Measurements from ENCODE around the gene FKBP5.
"Not testable (repeated sequence)": the region's sequence is repeated elsewhere in the genome, so short reads cannot be mapped to it uniquely, and the experiment has no call there.

FKBP5 gene

DNA sequence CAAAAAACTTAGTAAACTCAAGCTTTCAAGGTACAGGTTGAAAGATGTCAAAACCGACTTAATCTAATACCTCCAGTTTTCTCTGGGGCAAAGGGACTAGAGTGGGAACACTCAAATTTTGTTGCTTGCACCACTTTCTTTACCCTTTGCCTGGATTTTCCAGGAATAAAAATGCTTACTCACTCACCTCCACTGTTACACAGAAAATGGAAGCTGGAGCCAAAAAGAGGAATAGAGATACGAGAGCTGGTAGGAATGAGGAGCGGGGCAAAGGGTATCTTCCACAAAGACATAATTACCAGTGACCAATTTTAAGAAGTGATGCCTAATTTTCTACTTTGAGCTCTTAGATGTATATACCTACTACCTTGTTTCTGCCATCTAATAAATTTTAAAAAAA lies 96.5 kb downstream of the FKBP5 start:
- Mint-ChIP-seq H3K4me1 (peaks cover 77% of the 10 kb centered on the region), H3K9me3 (no peaks in the 10 kb centered on the region), H3K27ac (no peak overlapping the region), H3K27me3 (no peaks in the 10 kb centered on the region), H3K4me3 (no peak overlapping the region), H3K36me3 (ENCODE audit: low read depth) (peaks cover 60% of the 10 kb centered on the region)
- ATAC-seq (no peak), DNase-seq (no peak)

DNA sequence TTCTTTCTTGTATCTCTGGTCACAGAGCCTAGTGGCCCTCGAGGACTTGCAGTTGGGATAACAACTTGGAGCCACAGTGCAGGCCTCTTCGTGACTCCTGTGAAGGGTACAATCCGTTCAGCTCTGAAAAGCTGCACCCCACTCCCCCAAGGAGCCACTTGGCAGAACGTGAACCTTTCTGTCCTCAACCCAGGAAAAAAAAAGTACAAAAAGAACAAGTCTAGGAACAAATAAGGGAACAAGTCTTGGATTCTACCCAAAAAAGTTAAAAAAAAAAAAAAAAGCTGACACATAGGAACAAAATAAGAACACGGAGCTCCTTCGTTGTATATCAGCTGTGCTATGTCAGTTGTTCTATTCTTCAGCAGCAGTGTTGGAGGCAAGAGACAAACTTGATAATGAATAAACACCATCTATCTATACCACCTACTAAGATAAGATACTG lies 98.1 kb downstream of the FKBP5 start:
- peaks cover 61% of the 10 kb centered on the region for H3K36me3 Mint-ChIP-seq (ENCODE audit: low read depth)
- peaks cover 77% of the 10 kb centered on the region for H3K4me1 Mint-ChIP-seq
- H3K27ac Mint-ChIP-seq = no peak overlapping the region
- ATAC-seq (no peak), DNase-seq (no peak)
- no peak overlapping the region for H3K4me3 Mint-ChIP-seq
- H3K27me3 Mint-ChIP-seq = no peaks in the 10 kb centered on the region
- H3K9me3 Mint-ChIP-seq = no peaks in the 10 kb centered on the region

DNA sequence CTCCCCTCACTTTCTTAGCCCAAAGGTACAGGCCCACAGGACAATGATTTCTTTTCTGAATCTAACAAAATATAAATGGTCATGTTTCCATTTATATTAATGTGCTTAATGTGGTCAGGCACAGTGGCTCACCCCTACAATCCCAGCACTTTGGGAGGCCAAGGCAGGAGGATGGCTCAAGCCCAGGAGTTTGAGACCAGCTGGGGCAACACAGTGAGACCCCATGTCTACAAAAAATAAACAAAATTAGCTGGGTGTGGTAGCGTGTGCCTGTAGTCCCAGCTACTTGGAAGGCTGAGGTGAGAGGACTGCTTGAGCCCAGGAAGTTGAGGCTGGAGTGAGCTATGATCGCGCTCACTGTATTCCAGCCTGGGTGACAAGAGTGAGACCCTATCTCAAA lies 98.8 kb downstream of the FKBP5 start:
- no peaks in the 10 kb centered on the region for H3K9me3 Mint-ChIP-seq
- H3K36me3 Mint-ChIP-seq (ENCODE audit: low read depth) = peaks cover 60% of the 10 kb centered on the region
- H3K4me1 Mint-ChIP-seq = peaks cover 71% of the 10 kb centered on the region
- no peak overlapping the region for H3K27ac Mint-ChIP-seq
- ATAC-seq = no peak
- H3K27me3 Mint-ChIP-seq = no peaks in the 10 kb centered on the region
- H3K4me3 Mint-ChIP-seq = no peak overlapping the region
- no peak for DNase-seq

DNA sequence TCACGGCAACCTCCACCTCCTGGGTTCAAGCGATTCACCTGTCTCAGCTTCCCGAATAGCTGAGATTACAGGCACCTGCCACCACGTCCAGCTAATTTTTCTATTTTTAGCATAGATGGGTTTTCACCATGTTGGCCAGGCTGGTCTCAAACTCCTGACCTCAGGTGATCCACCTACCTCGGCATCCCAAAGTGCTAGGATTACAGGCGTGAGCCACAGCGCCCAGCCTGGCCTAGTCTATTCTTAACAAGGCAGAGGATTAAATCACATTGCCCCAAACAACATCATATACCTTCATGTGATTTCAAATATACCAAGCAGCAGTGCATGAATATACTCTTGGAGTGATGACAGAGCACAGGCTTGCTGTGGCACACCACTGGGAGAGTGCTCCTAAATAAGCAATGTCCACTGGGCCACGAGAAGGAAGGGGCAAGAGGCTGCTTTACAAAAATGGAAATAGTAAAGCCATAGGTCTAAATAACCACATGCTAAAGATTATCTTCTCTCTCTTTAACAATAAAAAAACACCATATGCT lies 99.4 kb downstream of the FKBP5 start:
- Mint-ChIP-seq H3K4me1 (peaks cover 68% of the 10 kb centered on the region), H3K27ac (no peak overlapping the region)
- DNase-seq = no peak

DNA sequence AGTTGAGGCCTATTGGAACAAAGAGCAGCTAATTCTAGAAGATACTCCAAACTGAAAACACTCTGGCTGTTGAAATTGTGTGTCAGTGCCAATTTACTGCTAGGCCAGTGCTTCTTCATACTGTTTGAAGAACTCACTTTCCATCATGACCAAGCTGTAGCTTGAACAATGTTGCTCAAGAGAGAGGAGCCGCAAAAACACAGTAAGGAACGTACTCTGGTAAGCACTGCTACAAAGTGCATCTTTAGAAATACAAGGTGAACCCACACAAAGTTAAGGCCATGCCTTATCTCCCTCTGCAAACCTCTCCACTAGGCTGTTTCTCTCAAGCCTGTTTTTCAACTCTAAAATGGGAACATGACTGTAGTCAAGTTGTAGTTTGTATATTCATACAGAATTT lies 101.5 kb downstream of the FKBP5 start:
- peaks cover 58% of the 10 kb centered on the region for H3K4me1 Mint-ChIP-seq
- H3K27me3 Mint-ChIP-seq = no peaks in the 10 kb centered on the region
- no peaks in the 10 kb centered on the region for H3K9me3 Mint-ChIP-seq
- no peak for DNase-seq
- no peak overlapping the region for H3K4me3 Mint-ChIP-seq
- peaks cover 45% of the 10 kb centered on the region for H3K36me3 Mint-ChIP-seq (ENCODE audit: low read depth)
- peak overlapping the region; percentile 5 for H3K27ac Mint-ChIP-seq
- ATAC-seq = no peak

More for the DNA sequence above, 99.4 kb downstream of the FKBP5 start:
- ATAC-seq = no peak
- no peak overlapping the region for H3K4me3 Mint-ChIP-seq
- H3K36me3 Mint-ChIP-seq (ENCODE audit: low read depth) = peaks cover 54% of the 10 kb centered on the region
- H3K9me3 Mint-ChIP-seq = no peaks in the 10 kb centered on the region
- H3K27me3 Mint-ChIP-seq = no peaks in the 10 kb centered on the region

DNA sequence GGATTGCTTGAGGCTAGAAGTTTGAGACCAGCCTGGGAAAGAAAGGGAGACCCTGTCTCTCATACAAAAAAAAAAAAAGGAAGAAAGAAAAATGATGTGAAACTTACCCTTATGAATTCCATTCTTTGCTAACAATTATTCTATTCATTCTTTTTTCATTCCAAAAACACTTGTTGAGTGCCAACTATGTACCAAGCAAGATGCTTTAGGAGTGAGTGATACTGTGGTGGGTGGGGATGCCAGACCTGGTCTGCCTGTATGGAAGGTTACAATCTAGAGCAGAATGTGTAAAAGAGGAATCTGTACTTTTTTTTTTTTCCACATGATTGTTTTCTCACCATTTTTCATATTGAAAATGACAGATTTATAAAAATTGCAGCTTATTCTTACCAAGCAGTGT lies 102.2 kb downstream of the FKBP5 start:
- no peaks in the 10 kb centered on the region for H3K27me3 Mint-ChIP-seq
- H3K4me3 Mint-ChIP-seq = no peak overlapping the region
- no peaks in the 10 kb centered on the region for H3K9me3 Mint-ChIP-seq
- ATAC-seq (no peak), DNase-seq (no peak)
- H3K27ac Mint-ChIP-seq = peak overlapping the region; percentile 5
- H3K4me1 Mint-ChIP-seq = peaks cover 55% of the 10 kb centered on the region
- peaks cover 45% of the 10 kb centered on the region for H3K36me3 Mint-ChIP-seq (ENCODE audit: low read depth)

DNA sequence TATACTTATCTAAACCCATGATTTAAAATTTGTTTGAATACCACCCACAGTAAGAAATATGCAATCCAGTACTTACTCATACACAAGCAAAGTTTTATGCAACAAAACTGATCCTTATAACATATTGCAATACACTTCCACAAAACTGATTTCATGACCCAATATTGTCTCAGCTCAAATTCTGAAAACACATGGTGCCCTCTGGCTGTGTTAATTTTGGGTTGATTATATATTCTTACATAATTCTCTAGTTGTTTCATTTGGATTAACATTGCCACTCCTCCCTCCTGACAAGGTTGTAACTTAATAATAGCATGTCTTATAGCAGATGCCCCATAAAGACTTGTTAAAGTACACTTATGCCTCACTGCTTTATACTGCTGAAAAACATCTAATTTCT lies 103.1 kb downstream of the FKBP5 start:
- H3K9me3 Mint-ChIP-seq = no peaks in the 10 kb centered on the region
- no peak for ATAC-seq
- H3K4me3 Mint-ChIP-seq = no peak overlapping the region
- H3K36me3 Mint-ChIP-seq (ENCODE audit: low read depth) = peaks cover 40% of the 10 kb centered on the region
- peaks cover 49% of the 10 kb centered on the region for H3K4me1 Mint-ChIP-seq
- no peak for DNase-seq
- H3K27ac Mint-ChIP-seq = peak overlapping the region; percentile 25
- no peaks in the 10 kb centered on the region for H3K27me3 Mint-ChIP-seq

DNA sequence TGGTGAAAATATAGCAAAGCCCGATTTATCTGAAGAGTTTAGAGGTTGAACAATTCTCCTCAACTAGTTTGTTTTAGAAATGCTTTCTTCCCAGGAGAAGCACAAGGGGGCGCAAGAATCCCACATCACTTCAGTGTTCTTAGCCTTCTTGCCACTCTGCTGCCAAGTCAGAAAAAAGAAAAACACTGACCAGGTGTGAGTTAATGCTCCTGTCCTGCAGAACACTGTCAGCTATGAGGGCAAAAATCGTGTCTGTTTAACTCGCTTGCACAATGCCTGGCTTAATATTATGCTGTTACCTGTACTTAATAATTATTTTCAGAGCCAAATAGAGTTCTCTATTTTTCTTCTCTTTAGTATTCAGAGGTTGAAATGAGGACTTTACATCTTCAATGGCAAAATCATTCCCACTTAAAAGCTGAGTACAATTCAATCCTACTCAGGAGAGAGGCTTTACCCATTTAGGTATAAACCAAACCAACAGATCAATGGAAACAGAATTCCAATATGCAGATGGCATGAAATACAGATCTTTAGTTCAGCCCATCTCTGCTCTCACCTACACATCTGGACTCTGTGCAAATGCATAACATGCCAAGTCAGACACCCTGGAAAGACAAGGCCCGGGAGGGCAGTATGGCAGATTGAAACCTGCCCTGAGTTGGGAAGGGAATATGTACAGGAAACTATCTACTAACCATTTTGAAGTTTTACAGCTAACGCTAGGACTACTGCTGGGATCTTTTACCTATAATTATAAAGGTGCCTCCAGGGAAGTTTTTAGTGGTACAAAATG lies 104.6 kb downstream of the FKBP5 start:
- H3K27me3 Mint-ChIP-seq = no peaks in the 10 kb centered on the region
- no peaks in the 10 kb centered on the region for H3K9me3 Mint-ChIP-seq
- peaks cover 29% of the 10 kb centered on the region for H3K36me3 Mint-ChIP-seq (ENCODE audit: low read depth)
- H3K4me3 Mint-ChIP-seq = no peak overlapping the region
- peaks cover 43% of the 10 kb centered on the region for H3K4me1 Mint-ChIP-seq
- DNase-seq (peak; percentile 72), ATAC-seq (peak; percentile 57)
- no peak overlapping the region for H3K27ac Mint-ChIP-seq

DNA sequence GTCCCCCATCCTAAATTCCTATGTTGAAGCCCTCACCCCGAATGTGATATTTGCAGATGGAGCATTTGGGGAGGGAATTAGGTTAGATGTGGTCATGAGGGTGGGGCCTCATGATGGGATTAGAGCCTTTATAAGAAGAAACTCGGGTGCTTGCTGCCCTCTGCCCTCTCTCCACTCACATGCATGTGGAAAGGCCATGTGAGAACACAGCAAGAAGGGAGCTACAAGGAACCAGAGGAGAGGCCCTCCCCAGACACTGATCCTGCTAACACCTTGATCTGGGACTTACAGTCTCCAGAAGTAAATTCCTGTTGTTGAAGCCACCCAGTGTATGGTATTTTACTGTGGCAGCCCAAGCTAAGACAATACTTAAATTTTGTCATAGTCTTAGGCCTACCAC lies 106.4 kb downstream of the FKBP5 start:
- H3K4me3 Mint-ChIP-seq = no peak overlapping the region

DNA sequence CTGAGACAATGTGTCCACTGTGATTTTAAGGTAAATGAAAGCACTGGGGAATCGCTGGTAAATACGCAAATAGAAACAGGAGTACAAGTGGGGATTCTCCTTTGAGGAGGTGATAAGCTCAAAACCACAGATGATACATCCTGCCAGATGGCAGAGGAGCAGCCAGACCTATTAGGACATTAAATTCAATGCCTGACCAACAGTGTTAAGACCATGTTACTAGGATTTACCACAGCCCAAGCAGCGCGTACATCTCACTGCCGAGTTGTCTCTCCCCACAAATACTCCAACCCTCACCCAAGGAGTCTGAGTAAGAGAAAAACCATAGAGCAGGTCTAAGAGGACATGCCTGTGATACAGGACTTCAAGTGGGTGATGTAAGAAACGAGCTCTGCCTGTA lies 107.1 kb downstream of the FKBP5 start:
- ATAC-seq (no peak), DNase-seq (no peak)
- Mint-ChIP-seq H3K27ac (no peak overlapping the region), H3K4me3 (no peak overlapping the region), H3K27me3 (no peaks in the 10 kb centered on the region), H3K36me3 (ENCODE audit: low read depth) (peaks cover 26% of the 10 kb centered on the region), H3K9me3 (no peaks in the 10 kb centered on the region), H3K4me1 (peaks cover 31% of the 10 kb centered on the region)

More for the DNA sequence above, 106.4 kb downstream of the FKBP5 start:
- H3K9me3 Mint-ChIP-seq = no peaks in the 10 kb centered on the region
- H3K27ac Mint-ChIP-seq = no peak overlapping the region
- no peaks in the 10 kb centered on the region for H3K27me3 Mint-ChIP-seq
- H3K4me1 Mint-ChIP-seq = peaks cover 38% of the 10 kb centered on the region
- H3K36me3 Mint-ChIP-seq (ENCODE audit: low read depth) = peaks cover 27% of the 10 kb centered on the region
- DNase-seq = no peak
- no peak for ATAC-seq

DNA sequence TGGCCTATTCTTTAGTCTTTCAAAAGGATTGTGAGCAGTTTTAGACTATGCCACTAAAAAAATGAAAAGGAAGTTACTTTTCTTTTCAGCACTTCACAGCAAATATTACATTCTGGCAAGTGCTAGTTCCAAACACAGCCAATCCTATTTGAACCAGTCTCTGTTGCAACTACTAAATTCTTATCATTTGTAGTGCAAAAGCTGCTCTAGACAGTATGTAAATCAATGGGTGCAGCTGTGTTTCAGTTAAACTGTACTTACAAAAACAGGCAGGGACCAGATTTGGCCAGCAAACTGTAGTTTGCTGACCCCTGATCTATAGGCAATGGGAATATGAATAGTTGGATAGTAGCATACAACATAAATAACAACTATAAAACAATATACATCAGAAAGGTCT lies 107.9 kb downstream of the FKBP5 start:
- ATAC-seq (no peak), DNase-seq (no peak)
- Mint-ChIP-seq H3K4me3 (no peak overlapping the region), H3K27me3 (no peaks in the 10 kb centered on the region), H3K27ac (no peak overlapping the region), H3K9me3 (no peaks in the 10 kb centered on the region), H3K4me1 (peaks cover 23% of the 10 kb centered on the region), H3K36me3 (ENCODE audit: low read depth) (peaks cover 19% of the 10 kb centered on the region)

DNA sequence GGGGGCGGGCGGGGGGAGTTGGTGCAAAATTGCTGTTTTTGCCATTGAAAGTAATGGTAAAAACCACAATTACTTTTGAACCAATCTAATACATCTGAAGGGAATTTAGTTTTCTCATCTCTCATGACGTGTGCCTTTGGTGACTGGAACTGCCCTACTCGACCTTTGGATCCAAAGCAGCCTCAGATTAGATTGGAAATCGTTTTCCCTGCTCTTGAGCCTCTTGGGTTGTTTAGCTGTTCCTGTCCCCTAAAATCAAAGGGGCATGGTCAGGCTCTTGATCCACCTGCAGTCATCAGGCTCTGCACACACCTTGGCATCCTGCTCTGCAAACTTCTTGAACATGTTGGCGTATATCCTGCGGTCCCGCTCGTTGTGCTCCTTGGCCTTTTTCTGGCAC lies 112.0 kb downstream of the FKBP5 start:
- Mint-ChIP-seq H3K4me3 (no peak overlapping the region), H3K9me3 (no peaks in the 10 kb centered on the region), H3K27ac (no peak overlapping the region), H3K27me3 (no peaks in the 10 kb centered on the region), H3K4me1 (peaks cover 5% of the 10 kb centered on the region), H3K36me3 (ENCODE audit: low read depth) (peaks cover 28% of the 10 kb centered on the region)
- ATAC-seq (no peak), DNase-seq (no peak)

DNA sequence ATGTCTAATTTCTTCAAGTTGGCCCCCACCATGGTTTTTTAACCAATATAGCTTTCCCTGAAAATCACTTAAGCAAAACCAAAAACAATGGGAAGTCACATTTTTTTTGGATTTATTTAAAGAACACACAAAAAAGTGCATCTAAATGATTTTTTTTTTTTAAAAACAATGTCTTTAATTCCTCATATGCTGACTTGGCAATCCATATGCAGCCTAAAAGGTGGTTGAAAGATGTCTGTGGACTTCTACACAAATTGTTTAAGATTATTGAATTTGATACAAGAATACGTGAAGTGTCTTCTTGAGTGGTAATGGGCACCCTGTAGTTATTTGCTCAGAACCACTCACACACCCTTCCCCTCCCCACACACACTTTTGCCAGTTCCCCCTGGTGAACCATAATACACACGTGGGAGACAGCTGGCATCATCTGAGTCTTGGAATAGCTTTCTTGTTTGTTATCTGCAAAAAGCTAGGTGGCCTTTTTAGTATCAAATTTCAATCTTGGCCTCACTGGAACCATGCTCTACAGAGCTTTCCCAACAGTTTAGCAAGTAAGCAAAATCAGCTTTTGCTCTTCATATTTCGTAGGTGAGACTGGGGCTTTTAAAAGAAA lies 115.1 kb downstream of the FKBP5 start:
- H3K9me3 Mint-ChIP-seq = no peaks in the 10 kb centered on the region
- ATAC-seq = no peak
- H3K36me3 Mint-ChIP-seq (ENCODE audit: low read depth) = peaks cover 25% of the 10 kb centered on the region
- H3K27me3 Mint-ChIP-seq = no peaks in the 10 kb centered on the region
- DNase-seq = no peak
- H3K4me1 Mint-ChIP-seq = peaks cover 2% of the 10 kb centered on the region
- no peak overlapping the region for H3K27ac Mint-ChIP-seq
- no peak overlapping the region for H3K4me3 Mint-ChIP-seq

DNA sequence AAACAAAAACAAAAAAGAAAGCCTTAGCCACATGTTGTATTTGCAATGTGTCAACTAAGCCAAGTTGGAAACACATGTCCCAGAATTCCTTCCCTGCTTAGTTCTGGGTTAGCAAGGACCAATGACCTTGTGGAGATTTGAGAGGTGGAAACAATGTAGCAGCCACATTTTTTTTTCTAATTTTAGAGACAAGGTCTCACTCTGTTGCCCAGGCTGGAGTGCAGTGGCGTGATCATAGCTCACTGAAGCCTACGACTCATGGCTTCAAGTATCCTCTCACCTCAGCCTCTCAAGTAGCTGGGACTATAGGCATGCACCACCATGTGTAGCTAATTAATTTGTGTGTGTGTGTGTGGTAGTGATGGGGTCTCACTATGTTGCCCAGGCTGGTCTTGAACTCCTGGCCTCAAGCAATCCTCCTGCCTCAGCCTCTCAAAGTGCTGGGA lies 117.8 kb downstream of the FKBP5 start:
- not testable (repeated sequence) for H3K27me3 Mint-ChIP-seq

DNA sequence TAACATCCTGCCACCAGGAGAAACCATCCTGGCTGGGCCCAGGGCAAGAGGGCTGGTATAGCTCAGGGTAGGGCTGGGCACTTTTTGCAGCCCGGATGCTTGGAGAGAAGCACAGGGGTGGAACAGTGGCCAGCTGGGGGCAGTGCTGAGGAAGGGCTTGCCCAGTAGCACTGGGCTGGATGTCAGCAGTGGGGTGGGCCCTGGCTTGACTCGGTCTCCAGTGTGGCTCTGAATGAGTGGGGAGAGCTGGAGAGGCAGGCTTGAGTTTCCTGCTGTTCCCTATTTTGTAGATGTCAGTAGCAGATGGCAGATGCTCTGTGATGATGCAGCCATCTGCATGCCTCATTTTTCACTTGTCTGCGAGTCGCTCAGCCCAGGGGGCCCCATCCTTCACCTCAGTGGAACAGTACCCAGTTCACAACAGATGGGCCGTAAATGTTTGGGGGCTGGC lies 119.7 kb downstream of the FKBP5 start:
- H3K27me3 Mint-ChIP-seq = peaks cover 7% of the 10 kb centered on the region
- peaks cover 4% of the 10 kb centered on the region for H3K36me3 Mint-ChIP-seq (ENCODE audit: low read depth)
- DNase-seq = peak; percentile 44
- no peaks in the 10 kb centered on the region for H3K9me3 Mint-ChIP-seq
- no peak overlapping the region for H3K4me3 Mint-ChIP-seq
- peak; percentile 54 for ATAC-seq
- peaks cover 2% of the 10 kb centered on the region for H3K4me1 Mint-ChIP-seq
- H3K27ac Mint-ChIP-seq = no peak overlapping the region

More for the DNA sequence above, 117.8 kb downstream of the FKBP5 start:
- not testable (repeated sequence) for H3K9me3 Mint-ChIP-seq, ATAC-seq, H3K27ac Mint-ChIP-seq, H3K4me3 Mint-ChIP-seq, DNase-seq, H3K4me1 Mint-ChIP-seq
- H3K36me3 Mint-ChIP-seq (ENCODE audit: low read depth) = peaks cover 16% of the 10 kb centered on the region

Data from activated naive CD8-positive, alpha-beta T cell treated with anti-CD3 and anti-CD28 coated beads, Interleukin-2, amount 50 U/mL, for 24 hours (primary cell).